Tibial artery (tissue), 4 donors: ENCODE results near the gene TEAD3.

ENCODE experiments used
- DNase-seq, 2 donors: peaks; one replicate each; pipeline ENCODE4 v3.0.0-alpha.2; 2019
- H3K27ac ChIP-seq, 2 donors: fragments of 200-600 bp; sonication (generic) in 1 of 2; 1 replicate in 1 of 2; 2 replicates in 1 of 2; pipeline ENCODE4 v1.5.1; 2018 to 2019; ENCODE audit warnings: mild to moderate bottlenecking in 1 of 2
- H3K27me3 ChIP-seq, 2 donors: fragments of 200-600 bp; sonication (generic) in 1 of 2; one replicate each; pipeline versions ENCODE4 v1.5.1 to v1.6.0; 2016 to 2019
- H3K36me3 ChIP-seq, 3 donors: fragments of 200-600 bp; sonication (generic) in 2 of 3; one replicate each; pipeline ENCODE4 v1.5.1; 2016 to 2019; ENCODE audit warnings: mild to moderate bottlenecking in 2 of 3
- H3K4me1 ChIP-seq, 4 donors: fragments of 200-600 bp; sonication (generic) in 2 of 4; 1 replicate in 3 of 4; 2 replicates in 1 of 4; pipeline ENCODE4 v1.5.1; 2016 to 2019
- H3K4me3 ChIP-seq, 2 donors: fragments of 200-600 bp; sonication (generic) in 1 of 2; 1 replicate in 1 of 2; 2 replicates in 1 of 2; pipeline ENCODE4 v1.5.1; 2018 to 2019; ENCODE audit warnings: mild to moderate bottlenecking in 2 of 2
- H3K9me3 ChIP-seq, 3 donors: fragments of 200-600 bp; sonication (generic) in 1 of 3; one replicate each; pipeline ENCODE4 v1.5.1; 2016 to 2019
- intact Hi-C: fragments of 100-400 bp; cut with DNase I; formaldehyde crosslinking; loops from one replicate; pipeline ENCODE4 v1.15.0; 2023; ENCODE audit warnings: low total_unique reads
- TF ChIP-seq, protein P1 (sequence below), 2 experiments: fragments of 200-600 bp in 1 of 2; fragments of 450-650 bp in 1 of 2; IDR thresholded peaks; one replicate each; pipeline ENCODE4 v1.5.1; 2017 to 2019; ENCODE audit warnings: antibody characterized with exemption in 2 of 2, mild to moderate bottlenecking in 1 of 2, moderate library complexity in 1 of 2

Gene TEAD3

DNA sequence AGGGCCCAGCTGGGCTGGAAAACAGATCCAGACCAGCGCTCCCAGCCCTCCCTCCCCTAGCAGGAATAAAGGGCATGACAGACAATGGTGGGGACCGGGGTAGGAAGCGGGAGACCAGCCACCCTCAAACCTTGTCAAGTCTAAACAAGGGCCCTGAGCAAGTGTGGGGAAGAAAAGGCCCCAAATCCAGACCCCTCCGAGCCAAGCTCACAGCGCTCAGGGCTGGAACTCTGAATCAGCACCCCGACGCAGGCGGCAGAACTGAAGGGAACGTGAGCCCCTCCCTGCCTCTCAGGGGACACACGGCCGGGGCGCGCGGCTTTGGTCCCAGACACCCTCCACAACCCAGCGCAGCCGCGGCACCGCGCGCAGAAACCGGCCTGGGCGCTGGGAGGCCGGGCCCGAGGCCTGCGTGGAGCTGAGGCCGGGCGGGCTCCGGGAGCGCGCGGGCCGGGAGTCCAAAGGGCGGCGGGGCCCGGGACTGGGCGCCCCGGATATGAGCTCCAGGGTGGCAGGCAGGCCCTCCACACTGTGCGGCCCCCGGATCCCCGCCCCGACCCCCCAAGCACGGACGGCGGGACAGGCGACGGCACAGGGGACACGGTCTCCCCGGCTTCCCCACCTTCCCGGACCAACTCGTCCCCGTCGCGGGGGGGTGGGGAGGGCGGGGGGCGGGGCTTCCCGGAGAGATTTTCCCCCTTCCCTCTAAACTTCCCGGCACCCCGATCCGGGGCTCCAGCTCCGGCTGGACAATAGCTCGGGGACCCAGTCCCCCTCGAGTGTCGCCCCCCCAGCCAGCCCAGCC is 641 bp downstream of the TEAD3 start:
- H3K27me3 ChIP-seq, result no peaks in the 10 kb centered on the region
- peak overlapping the region; percentile 96 to 99 for H3K4me3 ChIP-seq
- peaks cover 0 to 64% (median 52%) of the 10 kb centered on the region in 4 donors for H3K4me1 ChIP-seq
- TF ChIP-seq, protein P1, sequence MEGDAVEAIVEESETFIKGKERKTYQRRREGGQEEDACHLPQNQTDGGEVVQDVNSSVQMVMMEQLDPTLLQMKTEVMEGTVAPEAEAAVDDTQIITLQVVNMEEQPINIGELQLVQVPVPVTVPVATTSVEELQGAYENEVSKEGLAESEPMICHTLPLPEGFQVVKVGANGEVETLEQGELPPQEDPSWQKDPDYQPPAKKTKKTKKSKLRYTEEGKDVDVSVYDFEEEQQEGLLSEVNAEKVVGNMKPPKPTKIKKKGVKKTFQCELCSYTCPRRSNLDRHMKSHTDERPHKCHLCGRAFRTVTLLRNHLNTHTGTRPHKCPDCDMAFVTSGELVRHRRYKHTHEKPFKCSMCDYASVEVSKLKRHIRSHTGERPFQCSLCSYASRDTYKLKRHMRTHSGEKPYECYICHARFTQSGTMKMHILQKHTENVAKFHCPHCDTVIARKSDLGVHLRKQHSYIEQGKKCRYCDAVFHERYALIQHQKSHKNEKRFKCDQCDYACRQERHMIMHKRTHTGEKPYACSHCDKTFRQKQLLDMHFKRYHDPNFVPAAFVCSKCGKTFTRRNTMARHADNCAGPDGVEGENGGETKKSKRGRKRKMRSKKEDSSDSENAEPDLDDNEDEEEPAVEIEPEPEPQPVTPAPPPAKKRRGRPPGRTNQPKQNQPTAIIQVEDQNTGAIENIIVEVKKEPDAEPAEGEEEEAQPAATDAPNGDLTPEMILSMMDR (IDR thresholded peaks at IDR 0.05), result no peak
- peak; percentile 50 to 83 for DNase-seq
- H3K36me3 ChIP-seq, result no peaks in the 10 kb centered on the region
- peak overlapping the region; percentile 92 to 100 for H3K27ac ChIP-seq
- intact Hi-C loops, result loop anchor here (2.0 kb wide), 1 partner anchor 27 kb away; the partner anchor contains the start of gene RPL10A
- no peaks in the 10 kb centered on the region for H3K9me3 ChIP-seq

DNA sequence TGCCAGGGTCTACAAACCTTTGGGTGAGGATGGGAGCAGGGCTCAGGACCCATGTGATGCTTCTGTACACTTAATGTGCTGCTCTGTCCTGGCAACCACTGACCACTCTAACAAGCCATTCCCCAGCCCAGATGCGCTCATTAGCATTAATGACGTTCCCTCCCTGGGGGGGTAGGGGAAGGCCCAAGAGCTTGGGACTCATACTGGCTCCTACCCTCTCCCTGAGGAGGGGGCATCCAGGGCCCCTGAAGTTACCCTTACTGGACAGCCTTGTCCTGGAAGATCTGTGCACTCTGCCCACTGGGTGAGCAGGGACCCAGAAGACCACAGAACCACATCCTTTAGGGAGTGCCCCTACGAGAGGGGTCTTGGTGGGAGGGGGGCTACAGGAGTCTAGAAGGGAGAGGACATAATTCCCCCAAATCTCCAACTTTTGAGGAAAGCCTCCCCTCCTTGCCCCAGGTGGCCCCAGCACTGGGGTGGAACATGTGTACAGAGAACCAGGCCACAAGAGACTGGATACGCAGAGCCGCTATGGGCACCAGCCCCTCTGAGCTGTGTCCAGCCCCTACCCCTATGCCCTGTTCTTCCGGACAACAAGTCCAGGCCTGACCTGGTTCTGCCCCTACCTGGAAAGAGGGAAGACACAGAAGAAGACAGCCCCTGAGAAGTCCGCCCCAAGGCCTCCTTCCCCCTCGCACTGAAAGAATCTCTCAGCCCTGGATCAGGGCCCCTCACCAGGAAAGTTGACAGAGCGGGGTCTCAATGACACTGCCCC is 1.4 kb downstream of the TEAD3 start:
- Histone ChIP-seq H3K27ac (peak overlapping the region; percentile 92 to 100), H3K4me1 (peaks cover 0 to 72% (median 59%) of the 10 kb centered on the region in 4 donors), H3K27me3 (no peaks in the 10 kb centered on the region), H3K4me3 (peak overlapping the region; percentile 96 to 99), H3K36me3 (no peaks in the 10 kb centered on the region), H3K9me3 (no peaks in the 10 kb centered on the region)
- TF ChIP-seq, protein P1 (IDR thresholded peaks at IDR 0.05), result no peak
- intact Hi-C loops, result loop anchor here (2.0 kb wide), 1 partner anchor 27 kb away; the partner anchor contains the start of gene RPL10A
- peak; percentile 54 to 79 for DNase-seq

DNA sequence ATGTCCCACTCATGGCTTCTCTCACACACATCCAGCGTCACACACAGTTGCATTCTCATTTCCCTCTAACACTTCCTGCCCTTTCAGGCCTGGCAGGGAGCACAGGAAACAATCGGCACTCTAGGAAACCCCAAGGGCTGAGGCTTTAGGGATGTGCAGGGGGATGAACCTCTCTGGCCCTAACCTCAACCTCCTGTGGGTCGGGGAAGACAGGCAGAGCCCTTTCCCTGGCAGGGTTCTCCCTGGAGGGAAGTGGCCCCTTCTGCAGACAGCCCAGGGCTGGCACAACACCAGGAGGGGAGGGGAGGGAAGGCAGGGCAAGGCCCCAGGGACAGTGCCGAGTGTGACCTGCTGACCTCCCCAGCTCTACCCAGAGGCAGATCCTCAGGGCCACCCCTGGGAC is 2.7 kb downstream of the TEAD3 start:
- H3K4me1 ChIP-seq, result peaks cover 0 to 84% (median 71%) of the 10 kb centered on the region in 4 donors
- peak overlapping the region; percentile 92 to 100 for H3K27ac ChIP-seq
- H3K36me3 ChIP-seq, result no peaks in the 10 kb centered on the region
- no peaks in the 10 kb centered on the region for H3K9me3 ChIP-seq
- TF ChIP-seq, protein P1 (IDR thresholded peaks at IDR 0.05), result no peak
- intact Hi-C loops, result no loop called here
- DNase-seq, result no peak
- H3K4me3 ChIP-seq, result peak overlapping the region; percentile 96 to 99
- H3K27me3 ChIP-seq, result no peaks in the 10 kb centered on the region

DNA sequence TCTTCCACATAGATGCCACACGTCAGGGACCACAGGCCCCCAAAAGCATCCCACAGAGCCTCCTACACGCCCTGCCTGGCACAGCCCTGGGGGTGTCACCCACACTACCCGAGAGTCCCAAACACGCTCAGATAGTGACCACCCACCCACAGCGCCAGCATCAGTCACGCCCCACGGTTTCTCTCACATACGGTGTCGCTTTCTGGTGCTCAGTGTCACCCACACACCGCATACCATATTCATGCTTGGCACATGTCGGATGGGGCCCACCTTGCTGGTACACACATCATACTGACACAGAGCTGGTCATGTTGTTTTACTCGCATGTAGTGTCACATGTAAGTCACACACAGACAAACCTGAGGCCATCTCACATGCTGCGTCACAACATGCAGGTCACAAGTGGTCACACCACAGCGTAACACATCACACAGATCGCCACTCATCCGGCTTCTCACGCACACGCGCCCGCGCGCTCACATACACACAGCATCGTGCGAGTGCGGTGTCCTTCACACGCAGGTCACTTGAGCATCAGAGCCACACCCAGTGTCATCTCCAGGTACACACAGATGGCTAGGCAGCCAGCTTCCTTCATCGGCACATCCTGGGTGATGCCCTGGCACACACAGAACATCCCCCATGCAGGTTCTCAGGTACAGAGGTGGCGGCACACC is 3.4 kb downstream of the TEAD3 start:
- TF ChIP-seq, protein P1 (IDR thresholded peaks at IDR 0.05), result no peak
- H3K36me3 ChIP-seq, result no peaks in the 10 kb centered on the region
- H3K4me1 ChIP-seq, result peaks cover 0 to 84% (median 77%) of the 10 kb centered on the region in 4 donors
- no peaks in the 10 kb centered on the region for H3K27me3 ChIP-seq
- DNase-seq, result no peak
- intact Hi-C loops, result no loop called here
- H3K27ac ChIP-seq, result peak overlapping the region; percentile 92 to 100
- no peaks in the 10 kb centered on the region for H3K9me3 ChIP-seq
- H3K4me3 ChIP-seq, result peak overlapping the region; percentile 96 to 99

DNA sequence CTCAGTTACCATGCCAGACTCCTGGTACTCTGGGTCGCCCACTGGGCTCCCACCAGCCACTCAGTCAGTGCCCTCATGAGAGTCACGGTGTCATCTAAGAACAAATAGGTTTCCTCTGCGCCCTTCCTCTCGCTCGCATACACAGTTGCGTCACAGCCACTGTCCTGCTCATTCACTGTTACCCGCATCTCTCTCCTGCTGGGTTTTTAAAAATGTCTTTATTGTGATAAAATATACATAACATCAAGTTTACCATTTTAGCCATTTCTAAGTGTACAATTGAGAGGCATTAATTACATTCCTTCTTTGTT is 4.0 kb downstream of the TEAD3 start:
- intact Hi-C loops, result no loop called here
- peak overlapping the region; percentile 92 to 100 for H3K27ac ChIP-seq

More for the DNA sequence above, 4.0 kb downstream of the TEAD3 start:
- no peaks in the 10 kb centered on the region for H3K27me3 ChIP-seq
- DNase-seq, result no peak
- no peaks in the 10 kb centered on the region for H3K36me3 ChIP-seq
- H3K4me3 ChIP-seq, result peak overlapping the region in 1 of 2 donors; percentile 44
- peaks cover 0 to 84% (median 78%) of the 10 kb centered on the region in 4 donors for H3K4me1 ChIP-seq
- H3K9me3 ChIP-seq, result no peaks in the 10 kb centered on the region
- TF ChIP-seq, protein P1 (IDR thresholded peaks at IDR 0.05), result no peak
